ENCODE measurements around the gene STMND1.

GRCh38 chr6:17083397-17083796 lies 18.5 kb upstream of the STMND1 start:
- no peak for TF ChIP-seq TEAD4 (IDR thresholded peaks at IDR 0.05)
- no peak for TF ChIP-seq RAD21 (IDR thresholded peaks at IDR 0.05; ENCODE audit: low read depth)
- TF ChIP-seq, protein P1, sequence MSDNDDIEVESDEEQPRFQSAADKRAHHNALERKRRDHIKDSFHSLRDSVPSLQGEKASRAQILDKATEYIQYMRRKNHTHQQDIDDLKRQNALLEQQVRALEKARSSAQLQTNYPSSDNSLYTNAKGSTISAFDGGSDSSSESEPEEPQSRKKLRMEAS (IDR thresholded peaks at IDR 0.05), result no peak
- TF ChIP-seq ZBTB7A (IDR thresholded peaks at IDR 0.05; ENCODE audit: low read depth), result no peak
- TF ChIP-seq EP300 (IDR thresholded peaks at IDR 0.05; ENCODE audit: borderline replicate concordance), result no peak
- no peak for TF ChIP-seq TAF1 (IDR thresholded peaks at IDR 0.05; ENCODE audit: low read depth)
- no peak for TF ChIP-seq CEBPB (IDR thresholded peaks at IDR 0.05)
- no peak for TF ChIP-seq EGR1 (IDR thresholded peaks at IDR 0.05)
